ENCODE data around the gene COL6A2.
"Not testable (repeated sequence)": the region's sequence is repeated elsewhere in the genome, so short reads cannot be mapped to it uniquely, and the experiment has no call there.

Gene COL6A2

GRCh38 chr21:46168659-46169386 is 70.9 kb downstream of the COL6A2 start:
- DNase-seq (ENCODE audit: extremely low read depth in 1 of 2, low read depth in 1 of 2) = no peak

- not testable (repeated sequence) for DNase-seq (ENCODE audit: extremely low read depth in 1 of 2, low read depth in 1 of 2)
Measured at GRCh38 chr21:46170436-46171193, 72.7 kb downstream of the COL6A2 start.

- DNase-seq (ENCODE audit: extremely low read depth in 1 of 2, low read depth in 1 of 2) = no peak
Measured at GRCh38 chr21:46171585-46171984, 73.7 kb downstream of the COL6A2 start.

- DNase-seq (ENCODE audit: extremely low read depth in 1 of 2, low read depth in 1 of 2) = no peak
Measured at GRCh38 chr21:46171996-46172862, 74.3 kb downstream of the COL6A2 start.

- DNase-seq (ENCODE audit: extremely low read depth in 1 of 2, low read depth in 1 of 2) = no peak
Measured at GRCh38 chr21:46172863-46173528, 75.1 kb downstream of the COL6A2 start.

GRCh38 chr21:46173573-46173972 is 75.7 kb downstream of the COL6A2 start:
- DNase-seq (ENCODE audit: extremely low read depth in 1 of 2, low read depth in 1 of 2) = no peak

- DNase-seq (ENCODE audit: extremely low read depth in 1 of 2, low read depth in 1 of 2) = not testable (repeated sequence)
Measured at GRCh38 chr21:46176443-46177129, 78.7 kb downstream of the COL6A2 start.

GRCh38 chr21:46178961-46179360 is 81.0 kb downstream of the COL6A2 start:
- no peak for DNase-seq (ENCODE audit: extremely low read depth in 1 of 2, low read depth in 1 of 2)

Measured in activated CD8-positive, alpha-beta memory T cell treated with anti-CD3 and anti-CD28 coated beads for 1 hour (primary cell).